Transverse colon (tissue), 4 donors: ENCODE data around the gene ROR1.

Experiments
- EP300 ChIP-seq: sonication (generic); formaldehyde crosslinking; IDR thresholded peaks from one replicate; pipeline ENCODE4 v1.6.1; 2017; ENCODE audit warnings: antibody characterized with exemption, low read depth
- POLR2A ChIP-seq: fragments of 450-650 bp; IDR thresholded peaks from one replicate; pipeline ENCODE4 v1.6.1; 2016; ENCODE audit warnings: antibody characterized with exemption, mild to moderate bottlenecking, moderate library complexity
- POLR2AphosphoS5 ChIP-seq, 3 donors: sonication (generic); formaldehyde crosslinking; IDR thresholded peaks; one replicate each; pipeline ENCODE4 v1.6.1; 2016; ENCODE audit warnings: antibody characterized with exemption in 3 of 3
- TF ChIP-seq, protein P1 (sequence below), 5 experiments: fragments of 200-600 bp in 3 of 5; fragments of 450-650 bp in 2 of 5; sonication (generic) in 3 of 5; IDR thresholded peaks; 1 replicate in 2 of 5; 2 replicates in 3 of 5; pipeline ENCODE4 v1.5.1; 2016 to 2017; ENCODE audit warnings: antibody characterized with exemption in 5 of 5, inconsistent platforms in 3 of 5, mild to moderate bottlenecking in 2 of 5, moderate library complexity in 1 of 5

DNA sequence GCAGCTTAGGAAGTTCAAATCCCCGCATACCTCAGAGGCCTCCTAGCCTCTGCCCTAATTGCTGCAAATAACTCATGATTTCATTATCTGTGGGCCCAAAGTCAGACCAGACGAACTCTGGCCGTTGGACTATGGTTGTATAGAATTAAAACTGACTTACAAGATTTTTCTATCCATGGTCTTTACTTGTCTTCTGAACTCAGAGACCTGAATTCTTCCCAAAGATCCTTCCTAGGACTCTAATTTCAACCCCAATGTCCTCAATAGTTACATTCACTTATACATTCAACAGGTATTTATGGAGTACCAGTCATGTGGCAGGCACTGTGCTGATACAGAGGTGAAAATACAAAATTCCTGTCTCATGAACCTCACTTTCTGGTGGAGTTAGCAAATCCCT is 247.2 kb downstream of the ROR1 start:
- TF ChIP-seq, protein P1, sequence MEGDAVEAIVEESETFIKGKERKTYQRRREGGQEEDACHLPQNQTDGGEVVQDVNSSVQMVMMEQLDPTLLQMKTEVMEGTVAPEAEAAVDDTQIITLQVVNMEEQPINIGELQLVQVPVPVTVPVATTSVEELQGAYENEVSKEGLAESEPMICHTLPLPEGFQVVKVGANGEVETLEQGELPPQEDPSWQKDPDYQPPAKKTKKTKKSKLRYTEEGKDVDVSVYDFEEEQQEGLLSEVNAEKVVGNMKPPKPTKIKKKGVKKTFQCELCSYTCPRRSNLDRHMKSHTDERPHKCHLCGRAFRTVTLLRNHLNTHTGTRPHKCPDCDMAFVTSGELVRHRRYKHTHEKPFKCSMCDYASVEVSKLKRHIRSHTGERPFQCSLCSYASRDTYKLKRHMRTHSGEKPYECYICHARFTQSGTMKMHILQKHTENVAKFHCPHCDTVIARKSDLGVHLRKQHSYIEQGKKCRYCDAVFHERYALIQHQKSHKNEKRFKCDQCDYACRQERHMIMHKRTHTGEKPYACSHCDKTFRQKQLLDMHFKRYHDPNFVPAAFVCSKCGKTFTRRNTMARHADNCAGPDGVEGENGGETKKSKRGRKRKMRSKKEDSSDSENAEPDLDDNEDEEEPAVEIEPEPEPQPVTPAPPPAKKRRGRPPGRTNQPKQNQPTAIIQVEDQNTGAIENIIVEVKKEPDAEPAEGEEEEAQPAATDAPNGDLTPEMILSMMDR (IDR thresholded peaks at IDR 0.05), result no peak
- no peak for TF ChIP-seq POLR2A
- no peak for TF ChIP-seq POLR2AphosphoS5 (IDR thresholded peaks at IDR 0.05)
- TF ChIP-seq EP300, result no peak
